Liver (tissue), 3 donors: ENCODE measurements around the gene ADARB1.

ENCODE experiments used
- ATF3 ChIP-seq: IDR thresholded peaks from 2 replicates; pipeline ENCODE4 v1.6.1; 2016; ENCODE audit warnings: antibody characterized with exemption
- GABPA ChIP-seq, 2 donors: IDR thresholded peaks in 1 of 2; conservative IDR thresholded peaks in 1 of 2; 2 replicates each; pipeline ENCODE4 v1.6.1; 2016; ENCODE audit warnings: antibody characterized with exemption in 2 of 2, mild to moderate bottlenecking in 1 of 2, moderate library complexity in 1 of 2
- MAX ChIP-seq: IDR thresholded peaks from 2 replicates; pipeline ENCODE4 v1.6.1; 2016; ENCODE audit warnings: antibody characterized with exemption
- REST ChIP-seq: IDR thresholded peaks from 2 replicates; pipeline ENCODE4 v1.6.1; 2016; ENCODE audit warnings: antibody characterized with exemption, mild to moderate bottlenecking
- SP1 ChIP-seq: IDR thresholded peaks from 2 replicates; pipeline ENCODE4 v1.6.1; 2018; ENCODE audit warnings: antibody characterized with exemption, mild to moderate bottlenecking
- TF ChIP-seq, protein P1 (sequence below): fragments of 150-350 bp; IDR thresholded peaks from 2 replicates; pipeline ENCODE4 v1.5.1; 2017; ENCODE audit warnings: improper control_type of control experiment, low read depth, low read length; ENCODE audit not compliant: missing input control
- donor health status: healthy.
- donor health status: healthy.

DNA sequence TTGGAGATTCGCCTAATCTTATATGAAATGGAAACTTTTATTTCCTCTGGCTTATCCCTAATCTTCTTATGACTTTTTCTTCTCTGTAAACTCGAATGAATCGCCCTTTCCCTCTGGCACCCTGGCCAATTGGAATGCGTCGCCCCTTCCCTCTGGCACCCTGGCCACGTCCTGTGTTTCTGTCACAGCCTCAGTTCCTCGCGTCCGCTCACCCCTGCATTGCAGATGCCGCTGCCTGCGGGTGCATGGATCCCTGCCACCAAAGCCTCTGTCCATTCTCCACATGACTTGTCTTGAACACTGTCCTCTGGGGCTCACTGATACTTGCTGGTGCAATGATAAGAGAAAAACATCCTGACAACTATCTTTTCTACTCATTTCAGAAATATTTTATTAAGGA is 104.6 kb downstream of the ADARB1 start:
- TF ChIP-seq SP1, result no peak
- no peak for TF ChIP-seq GABPA (IDR thresholded peaks at IDR 0.05 in 1 of 2, conservative IDR thresholded peaks at IDR 0.05 in 1 of 2)
- no peak for TF ChIP-seq REST
- TF ChIP-seq, protein P1, sequence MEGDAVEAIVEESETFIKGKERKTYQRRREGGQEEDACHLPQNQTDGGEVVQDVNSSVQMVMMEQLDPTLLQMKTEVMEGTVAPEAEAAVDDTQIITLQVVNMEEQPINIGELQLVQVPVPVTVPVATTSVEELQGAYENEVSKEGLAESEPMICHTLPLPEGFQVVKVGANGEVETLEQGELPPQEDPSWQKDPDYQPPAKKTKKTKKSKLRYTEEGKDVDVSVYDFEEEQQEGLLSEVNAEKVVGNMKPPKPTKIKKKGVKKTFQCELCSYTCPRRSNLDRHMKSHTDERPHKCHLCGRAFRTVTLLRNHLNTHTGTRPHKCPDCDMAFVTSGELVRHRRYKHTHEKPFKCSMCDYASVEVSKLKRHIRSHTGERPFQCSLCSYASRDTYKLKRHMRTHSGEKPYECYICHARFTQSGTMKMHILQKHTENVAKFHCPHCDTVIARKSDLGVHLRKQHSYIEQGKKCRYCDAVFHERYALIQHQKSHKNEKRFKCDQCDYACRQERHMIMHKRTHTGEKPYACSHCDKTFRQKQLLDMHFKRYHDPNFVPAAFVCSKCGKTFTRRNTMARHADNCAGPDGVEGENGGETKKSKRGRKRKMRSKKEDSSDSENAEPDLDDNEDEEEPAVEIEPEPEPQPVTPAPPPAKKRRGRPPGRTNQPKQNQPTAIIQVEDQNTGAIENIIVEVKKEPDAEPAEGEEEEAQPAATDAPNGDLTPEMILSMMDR, result no peak
- no peak for TF ChIP-seq MAX
- TF ChIP-seq ATF3, result no peak
